ENCODE measurements around the gene TUBA8.
"Not testable (repeated sequence)": the region's sequence is repeated elsewhere in the genome, so short reads cannot be mapped to it uniquely, and the experiment has no call there.

TUBA8 gene

DNA sequence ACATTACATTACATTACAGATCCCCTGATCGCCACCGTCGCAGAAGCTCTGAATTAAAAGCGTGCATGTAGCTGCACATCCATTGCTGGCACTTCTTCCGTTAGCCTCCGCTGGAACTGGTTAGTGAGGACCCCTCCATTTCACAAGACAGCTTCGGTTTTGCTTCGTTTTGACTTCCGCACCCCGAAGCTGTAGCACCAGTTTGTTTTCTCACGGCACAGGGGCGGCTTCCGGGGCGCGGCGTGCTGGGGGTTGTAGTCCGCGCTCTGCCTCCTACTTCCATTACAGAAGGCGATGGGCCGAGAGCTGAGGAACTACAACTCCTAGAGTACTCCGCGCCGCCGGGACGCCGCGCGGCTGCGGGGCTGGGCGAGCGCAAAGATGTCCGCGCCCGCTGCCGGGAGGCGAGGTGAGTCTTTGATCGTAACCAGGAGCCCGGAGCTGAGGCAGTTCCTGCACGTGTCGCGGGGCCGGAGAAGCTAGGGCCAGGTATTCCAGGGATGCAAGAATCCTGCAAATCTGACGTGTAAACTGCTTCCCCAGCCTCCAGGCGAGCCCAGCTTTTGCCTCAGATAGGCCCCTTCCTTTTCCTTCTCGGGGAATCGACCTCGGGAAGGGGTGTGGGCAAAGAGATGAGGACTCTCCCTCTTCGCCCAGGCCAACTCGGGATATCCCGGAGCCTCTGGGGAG lies 32.8 kb upstream of the TUBA8 start, which contains the start of gene PEX26:
PEX26 (plus strand) TSS at position 352 of the 690 bp plus-strand sequence. CDS start 387 bp downstream, outside the sequence.
- peak; percentile 99 for DNase-seq

DNA sequence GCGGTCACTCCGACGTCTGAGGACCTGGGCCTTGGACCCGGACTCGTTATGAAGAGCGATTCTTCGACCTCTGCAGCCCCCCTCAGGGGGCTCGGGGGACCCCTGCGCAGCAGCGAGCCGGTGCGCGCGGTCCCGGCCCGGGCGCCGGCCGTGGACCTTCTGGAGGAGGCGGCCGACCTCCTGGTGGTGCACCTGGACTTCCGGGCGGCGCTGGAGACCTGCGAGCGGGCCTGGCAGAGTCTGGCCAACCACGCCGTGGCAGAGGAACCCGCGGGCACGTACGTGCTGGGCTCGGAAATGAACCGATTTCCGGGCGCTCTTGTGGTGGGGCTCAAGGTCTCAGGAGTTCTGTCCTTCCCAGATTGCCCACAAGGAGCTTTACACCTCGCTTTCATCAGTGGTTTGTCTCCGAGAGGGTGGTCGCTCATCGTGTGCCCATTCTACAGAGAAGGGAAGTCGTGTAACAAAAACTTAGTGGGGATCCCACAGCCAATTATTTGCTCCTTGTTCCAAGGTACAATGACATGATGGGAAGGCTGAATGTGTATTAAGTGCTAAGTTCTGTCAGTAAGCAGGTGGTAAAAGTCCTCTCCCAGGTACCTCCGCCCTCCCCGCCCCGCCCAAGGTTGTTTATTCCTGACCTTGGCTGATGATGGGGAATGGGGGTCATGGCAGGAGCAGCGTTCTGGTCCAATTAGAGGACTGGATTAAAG lies 32.1 kb upstream of the TUBA8 start:
- peak; percentile 76 for DNase-seq

DNA sequence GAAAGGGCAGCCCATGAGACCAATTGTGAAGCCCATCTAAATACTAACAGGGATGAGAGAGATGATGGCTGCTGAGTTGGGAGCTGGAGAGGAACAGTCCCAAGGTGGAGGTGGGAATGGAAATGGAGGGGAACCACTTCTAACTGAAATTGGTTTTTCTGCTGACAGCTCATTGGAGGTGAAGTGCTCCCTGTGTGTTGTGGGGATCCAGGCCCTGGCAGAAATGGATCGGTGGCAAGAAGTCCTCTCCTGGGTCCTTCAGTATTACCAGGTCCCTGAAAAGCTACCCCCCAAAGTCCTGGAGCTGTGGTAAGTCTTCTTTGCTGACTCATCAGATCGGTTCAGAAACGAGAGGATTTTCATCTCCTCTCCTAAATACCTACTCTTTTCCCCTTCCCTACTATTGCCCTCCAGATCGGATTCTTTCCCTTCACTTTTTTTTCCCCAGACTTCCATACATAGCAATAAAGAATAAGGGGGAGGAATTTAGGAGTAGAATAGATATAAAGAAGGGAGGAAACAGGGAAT lies 30.8 kb upstream of the TUBA8 start:
- no peak for DNase-seq

DNA sequence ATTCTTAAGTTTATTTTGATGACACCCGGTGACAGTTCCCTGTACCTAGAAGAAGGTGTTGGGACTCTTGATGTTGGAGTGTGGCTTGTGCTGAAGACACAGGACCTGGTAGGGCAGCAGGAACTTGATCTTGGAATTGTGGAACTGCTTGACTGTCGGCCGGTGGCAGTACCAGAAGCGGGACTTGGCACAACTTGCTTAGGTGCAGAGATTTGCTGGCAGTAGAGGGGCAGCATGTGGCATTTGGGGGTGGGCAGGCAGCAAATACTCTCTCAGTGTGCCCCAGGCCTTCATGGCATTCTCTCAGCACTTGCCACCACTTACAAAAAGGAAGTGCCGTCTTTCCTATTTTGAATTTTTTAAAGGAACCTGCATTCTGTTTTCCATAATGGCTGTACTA lies 29.2 kb upstream of the TUBA8 start:
- DNase-seq, result no peak

DNA sequence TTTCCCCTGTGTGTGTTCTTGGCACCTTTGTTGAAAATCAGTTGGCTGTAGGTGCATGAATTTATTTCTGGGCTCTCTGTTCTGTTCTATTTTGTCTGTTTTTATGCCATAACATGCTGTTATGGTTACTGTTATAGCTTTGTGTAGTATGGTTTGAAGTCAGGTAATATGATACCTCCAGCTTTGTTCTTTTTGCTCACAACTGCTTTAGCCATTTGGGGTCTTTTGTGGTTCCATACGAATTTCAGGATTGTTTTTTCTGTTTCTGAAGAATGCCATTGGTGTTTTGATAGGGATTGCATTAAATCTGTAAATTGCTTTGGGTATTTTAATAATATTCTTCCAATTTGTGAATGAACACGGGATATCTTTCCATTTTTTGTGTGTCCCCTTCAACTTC lies 28.1 kb upstream of the TUBA8 start:
- DNase-seq, result no peak

DNA sequence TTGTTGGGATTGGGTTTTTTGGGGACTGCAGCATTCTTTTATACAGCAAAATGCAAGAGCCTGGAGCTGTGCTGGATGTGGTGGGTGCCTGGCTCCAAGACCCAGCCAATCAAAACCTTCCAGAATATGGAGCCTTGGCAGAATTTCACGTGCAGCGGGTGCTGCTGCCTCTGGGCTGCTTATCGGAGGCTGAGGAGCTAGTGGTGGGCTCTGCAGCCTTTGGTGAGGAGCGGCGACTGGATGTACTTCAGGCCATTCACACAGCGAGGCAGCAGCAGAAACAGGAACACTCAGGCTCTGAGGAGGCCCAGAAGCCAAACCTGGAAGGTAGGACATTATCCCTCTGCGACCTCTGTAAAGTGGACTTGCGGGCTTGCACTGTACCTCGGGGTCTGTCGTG lies 27.2 kb upstream of the TUBA8 start:
- DNase-seq, result no peak

DNA sequence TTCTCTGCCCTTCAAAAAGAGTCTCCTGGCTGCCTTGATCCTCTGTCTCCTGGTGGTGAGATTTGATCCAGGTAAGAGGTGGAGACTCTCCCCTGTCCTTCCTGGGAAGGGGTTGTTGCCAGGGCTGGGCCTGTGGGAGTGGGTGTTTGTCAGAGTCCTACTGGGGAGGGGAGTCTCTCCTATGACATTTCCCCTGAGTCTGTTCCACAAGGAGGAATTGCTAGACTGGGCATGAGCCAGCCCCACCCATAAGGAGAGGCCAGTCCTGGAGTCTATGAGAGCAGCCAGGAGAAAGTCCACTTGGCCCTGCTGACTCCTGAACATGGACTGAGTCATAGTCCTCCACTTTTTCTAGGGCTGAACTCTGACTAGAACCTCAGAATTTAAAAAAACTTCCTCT lies 25.4 kb upstream of the TUBA8 start:
- no peak for DNase-seq

DNA sequence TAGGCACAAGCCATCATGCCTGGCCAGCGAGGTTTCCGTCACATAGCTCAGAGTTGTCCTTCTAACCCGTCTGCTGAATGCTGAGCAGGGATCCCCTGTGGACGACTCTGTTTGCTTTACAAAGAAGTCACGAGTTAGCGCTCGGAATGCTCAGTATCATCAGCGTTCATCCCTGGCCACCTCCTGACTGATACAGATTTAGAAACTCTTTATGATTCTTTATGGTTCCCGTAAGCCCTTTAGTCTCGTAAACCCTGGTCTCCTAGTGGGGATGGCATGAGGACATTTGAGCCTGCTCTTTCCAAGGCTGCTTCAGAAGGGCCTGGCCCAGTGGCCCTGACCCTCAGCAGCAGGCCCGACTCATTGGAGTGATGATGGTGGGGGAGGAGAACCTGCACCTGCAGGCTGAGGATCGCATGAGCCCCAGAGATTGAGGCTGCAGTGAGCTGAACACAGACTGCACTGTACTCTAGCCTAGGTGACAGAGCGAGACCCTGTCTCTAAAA lies 23.2 kb upstream of the TUBA8 start:
- DNase-seq, result no peak

DNA sequence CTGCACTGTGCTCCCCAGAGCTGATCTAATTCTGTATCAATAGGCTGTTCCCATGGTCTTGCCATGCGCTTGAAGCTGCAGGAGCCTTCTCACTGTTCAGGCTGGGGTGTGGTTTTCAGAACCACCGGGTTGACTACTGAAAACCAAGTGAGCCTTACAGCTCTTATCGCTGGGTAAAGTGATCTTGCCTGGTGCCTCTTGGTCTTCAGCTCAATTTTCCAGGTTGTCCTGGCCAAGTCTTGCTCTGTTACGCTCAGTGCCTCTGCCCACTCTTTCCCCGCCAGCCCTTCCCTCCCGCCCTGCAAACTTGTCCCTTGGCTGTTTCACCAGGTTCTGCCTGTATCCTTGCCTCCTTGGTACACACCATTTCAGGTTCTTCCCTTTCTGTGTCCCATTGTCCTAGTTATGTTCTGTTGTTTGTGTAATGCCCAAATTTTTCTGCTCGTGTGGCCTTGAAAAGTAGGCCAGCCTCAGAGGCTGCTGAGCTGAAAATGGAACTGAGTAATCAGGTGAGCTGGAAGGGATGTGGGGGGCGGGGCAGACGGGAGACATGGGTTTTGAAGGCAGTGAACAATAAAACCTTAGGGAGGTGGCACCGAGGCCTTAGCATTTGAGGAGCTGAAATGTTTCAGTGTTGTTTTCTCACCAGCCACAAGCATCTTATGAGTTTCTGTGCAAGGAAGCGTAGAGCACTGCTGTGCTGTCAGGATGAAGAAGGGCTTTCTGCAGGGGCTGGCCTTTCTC lies 21.6 kb upstream of the TUBA8 start:
- DNase-seq, result no peak

DNA sequence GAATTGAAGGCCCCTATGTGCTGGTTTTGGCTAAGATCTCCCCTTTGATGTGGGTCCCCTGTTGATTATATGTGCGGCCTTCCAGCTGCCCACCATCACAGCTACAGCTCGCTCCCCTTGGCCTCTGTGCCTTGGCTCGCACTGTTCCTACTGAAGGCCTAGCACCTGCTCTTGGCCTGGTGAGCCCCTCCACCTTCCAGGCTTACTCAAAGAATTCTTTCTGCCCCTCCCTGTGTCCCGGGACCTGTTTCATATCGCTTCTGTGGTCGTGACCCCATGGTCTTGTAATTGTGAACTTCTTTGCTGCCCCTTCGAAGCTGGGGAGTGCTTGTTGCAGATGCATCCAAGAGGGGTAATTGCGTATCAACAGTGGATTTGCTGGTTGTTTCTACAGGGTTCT lies 20.3 kb upstream of the TUBA8 start:
- DNase-seq, result no peak

DNA sequence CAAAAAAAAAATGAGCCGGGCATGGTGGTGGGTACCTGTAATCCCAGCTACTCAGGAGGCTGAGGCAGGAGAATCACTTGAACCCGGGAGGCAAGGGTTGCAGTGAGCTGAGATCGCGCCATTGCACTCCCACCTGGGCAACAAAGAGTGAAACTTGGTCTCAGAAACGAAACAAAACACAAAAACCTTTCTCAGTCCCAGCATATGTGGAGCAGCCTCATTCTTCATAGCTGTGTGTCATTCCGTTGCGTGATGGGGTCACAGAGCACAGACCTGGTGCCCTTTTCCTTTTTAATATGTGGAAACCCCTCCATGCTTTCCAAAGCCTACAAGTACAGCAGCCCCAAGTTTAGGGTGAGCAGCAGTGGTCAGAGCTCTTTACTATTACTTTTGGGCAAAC lies 19.1 kb upstream of the TUBA8 start:
- DNase-seq, result no peak

DNA sequence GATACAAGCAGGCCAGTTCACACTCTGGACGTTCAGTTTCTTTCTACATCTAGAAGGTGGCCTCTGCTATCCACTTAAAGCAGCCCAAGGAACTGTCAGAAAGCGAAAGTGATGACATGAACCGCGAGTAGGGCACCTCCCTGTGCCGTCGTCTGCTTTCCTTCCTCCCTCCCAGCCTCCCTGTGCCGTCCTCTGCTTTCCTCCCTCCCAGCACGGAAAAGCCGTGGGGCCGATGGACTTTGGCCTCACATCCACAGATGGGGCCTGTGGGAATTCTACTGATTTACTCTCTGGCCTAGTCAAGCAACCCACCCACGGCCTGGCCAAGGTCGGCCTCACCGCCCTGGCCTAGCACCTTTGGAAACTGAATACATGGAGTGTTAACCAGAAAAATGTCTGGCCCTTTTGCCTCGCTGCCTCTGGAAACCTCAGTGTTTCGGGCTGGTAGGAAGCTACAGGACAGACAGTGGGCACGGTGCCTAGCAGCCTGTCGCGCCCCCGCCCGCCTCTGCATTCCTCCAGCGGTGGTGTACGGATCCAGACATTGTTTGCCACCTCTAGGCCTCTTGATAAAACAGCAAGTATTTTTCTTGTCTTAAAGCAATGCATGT lies 18.6 kb upstream of the TUBA8 start:
- no peak for DNase-seq

DNA sequence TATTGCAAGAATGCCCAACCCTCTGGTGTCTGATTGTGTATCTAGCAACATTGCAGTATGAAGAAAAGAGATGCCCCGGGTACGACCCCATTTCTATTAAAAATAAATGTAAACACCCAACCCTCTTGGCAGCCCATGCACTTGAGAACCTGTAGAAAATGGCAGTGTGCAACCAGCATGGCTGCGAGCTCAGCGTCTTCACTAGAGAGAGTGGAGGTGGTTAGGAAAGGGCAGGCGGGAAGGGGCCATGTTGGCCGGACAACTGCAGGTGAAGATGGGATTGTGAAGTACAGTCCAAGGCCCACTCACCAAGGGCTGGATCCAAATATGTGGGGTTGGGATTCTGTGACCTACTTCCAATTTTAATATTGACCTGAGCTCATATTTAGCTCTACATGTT lies 16.9 kb upstream of the TUBA8 start:
- no peak for DNase-seq

DNA sequence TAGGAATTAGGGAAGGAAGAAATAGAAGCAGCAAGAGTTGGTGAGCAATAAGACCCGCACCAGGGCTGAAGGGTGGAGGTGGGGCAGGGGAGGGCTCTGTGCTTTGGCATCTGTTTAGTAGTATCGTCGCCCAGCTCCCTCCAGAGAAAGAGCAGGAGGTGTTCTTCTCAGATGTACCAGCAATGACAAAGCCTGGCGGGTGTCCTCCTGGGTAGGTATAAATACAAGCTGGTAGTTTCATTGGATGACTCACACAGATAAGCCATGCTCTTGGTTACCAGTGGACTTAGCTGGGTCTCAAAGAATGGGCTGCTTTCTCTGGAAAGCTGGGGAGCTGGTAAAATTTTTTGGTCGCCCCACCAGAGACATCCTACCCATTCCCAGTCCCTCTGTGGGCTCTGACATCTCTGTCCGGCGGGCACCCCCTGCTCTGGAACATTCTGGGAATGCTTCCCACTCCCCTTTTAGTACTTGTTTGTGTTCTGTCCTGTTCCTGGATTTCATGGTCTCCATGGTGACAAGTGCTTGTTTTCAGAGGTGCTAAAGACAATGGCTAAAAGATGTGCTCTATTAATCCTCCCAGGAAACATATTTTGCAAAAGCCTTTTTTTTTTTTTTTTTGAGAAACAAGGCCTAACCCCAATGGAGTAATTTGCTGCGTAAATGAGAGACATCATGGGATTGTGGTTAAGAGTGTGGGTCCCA lies 15.4 kb upstream of the TUBA8 start:
- no peak for DNase-seq

DNA sequence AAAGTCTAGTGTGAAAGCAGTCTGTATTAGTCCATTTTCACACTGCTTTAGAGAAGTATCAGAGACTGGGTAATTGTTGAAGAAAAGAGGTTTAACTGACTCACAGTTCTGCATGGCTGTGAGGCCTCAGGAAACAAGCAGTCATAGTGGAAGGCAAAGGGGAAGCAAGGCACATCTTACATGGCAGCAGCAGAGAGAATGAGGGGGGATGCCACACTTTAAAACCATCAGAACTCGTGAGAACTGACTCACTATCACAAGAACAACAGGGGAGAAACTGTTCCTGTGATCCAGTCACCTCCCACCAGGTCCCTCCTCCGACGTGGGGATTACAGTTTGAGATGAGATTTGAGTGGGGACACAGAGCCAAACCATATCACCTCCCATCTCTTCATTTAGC lies 13.8 kb upstream of the TUBA8 start:
- DNase-seq, result no peak

DNA sequence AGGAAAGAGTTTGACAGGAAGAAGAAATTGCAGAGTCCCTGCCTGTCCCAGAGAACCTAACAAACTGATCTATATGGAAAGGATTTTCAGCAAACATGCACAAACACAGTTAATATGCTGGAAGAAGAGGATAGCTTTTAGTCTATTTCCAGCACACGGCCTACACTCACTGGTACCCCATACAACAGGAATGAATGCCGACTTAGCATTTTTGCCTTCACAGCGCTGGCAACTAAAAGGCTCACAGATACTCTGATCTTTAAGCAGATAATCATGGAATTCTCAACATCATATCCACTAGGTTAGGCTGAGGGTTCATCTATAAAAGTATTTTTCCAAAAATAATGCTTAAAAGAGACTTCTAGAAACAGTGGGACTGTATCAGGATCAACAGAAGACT lies 9.8 kb upstream of the TUBA8 start:
- no peak for DNase-seq

DNA sequence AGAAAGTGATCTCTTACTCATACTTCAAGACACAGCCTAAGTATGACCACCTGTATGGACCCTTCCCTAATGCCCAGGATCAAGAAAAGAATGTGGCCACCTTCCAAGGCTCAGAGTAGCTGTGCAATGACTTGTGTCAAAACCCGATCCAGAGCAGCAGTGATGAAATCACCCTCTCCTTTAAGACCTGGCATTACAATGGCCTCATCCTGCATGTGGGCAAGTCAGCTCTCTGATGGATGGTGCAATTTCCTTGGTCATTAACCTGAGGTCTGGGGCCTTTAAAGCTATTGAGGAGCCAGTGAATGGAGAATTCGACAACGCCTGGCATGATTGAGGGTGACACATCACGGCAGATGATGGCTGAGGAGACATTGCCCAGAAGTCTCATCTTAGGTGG lies 9.1 kb upstream of the TUBA8 start:
- DNase-seq, result no peak

DNA sequence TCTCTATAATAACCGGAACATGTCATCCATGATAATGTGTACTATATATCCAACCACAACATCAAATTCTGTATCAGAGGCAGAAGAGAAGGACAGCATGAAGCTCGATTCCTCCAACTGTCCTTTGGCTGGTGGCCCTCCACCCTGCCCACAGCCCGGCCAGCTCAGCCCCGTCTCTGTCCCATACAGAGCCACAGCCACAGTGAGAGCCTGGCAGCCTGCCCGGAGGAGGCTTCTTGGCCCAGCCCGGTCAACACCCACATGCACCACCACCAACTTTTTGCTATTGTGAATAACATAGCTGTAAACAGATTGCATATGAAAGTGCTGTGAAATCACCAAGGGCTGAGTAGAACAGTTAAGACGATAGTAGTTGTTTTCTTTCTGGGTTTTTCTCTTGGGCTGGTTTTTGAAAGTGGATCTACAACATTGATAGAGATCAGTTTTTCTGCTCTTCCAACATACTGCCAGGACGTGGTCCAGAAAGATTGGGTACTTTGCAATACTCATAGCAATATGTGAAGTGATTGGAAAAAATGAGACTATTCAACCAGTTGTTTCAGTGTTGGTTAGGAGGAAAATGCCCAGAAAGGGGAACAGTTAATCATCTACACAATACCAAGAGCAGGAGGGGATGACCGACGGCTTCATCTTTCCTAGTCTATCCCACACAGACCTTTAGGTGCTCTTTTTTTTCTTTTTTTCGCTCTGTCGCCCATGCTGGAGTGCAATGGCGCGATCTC lies 6.9 kb upstream of the TUBA8 start:
- no peak for DNase-seq

DNA sequence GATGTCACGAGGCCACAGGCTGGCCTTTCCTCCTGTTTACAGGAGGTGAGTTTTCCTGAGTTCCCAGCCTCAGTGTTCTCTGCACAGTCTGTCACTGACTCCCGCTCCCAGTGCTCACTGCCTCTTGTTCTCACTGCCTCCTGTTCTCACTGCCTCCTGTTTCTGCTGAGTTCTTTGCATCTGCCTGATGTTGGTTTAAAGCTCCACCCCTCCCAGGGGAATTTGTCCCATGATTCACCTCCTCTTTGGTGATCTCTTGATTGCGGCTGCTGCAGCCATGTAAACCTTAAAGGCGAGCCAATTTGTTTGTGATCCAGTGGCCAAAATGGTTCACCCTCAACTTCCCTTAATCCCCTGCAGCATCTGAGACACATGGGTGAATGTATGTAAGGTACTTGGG lies 6.0 kb upstream of the TUBA8 start:
- peak; percentile 24 for DNase-seq

DNA sequence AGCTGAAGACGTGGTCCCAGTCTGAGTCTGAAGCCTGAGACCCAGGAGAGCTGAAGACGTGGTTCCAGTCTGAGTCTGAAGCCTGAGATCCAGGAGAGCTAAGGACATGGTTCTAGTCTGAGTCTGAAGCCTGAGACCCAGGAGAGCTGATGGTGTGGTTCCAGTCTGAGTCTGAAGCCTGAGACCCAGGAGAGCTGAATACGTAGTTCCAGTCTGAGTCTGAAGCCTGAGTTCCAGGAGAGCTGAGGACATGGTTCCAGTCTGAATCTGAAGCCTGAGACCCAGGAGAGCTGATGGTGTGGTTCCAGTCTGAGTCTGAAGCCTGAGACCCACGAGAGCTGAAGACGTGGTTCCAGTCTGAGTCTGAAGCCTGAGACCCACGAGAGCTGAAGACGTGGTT lies 4.6 kb upstream of the TUBA8 start:
- not testable (repeated sequence) for DNase-seq

DNA sequence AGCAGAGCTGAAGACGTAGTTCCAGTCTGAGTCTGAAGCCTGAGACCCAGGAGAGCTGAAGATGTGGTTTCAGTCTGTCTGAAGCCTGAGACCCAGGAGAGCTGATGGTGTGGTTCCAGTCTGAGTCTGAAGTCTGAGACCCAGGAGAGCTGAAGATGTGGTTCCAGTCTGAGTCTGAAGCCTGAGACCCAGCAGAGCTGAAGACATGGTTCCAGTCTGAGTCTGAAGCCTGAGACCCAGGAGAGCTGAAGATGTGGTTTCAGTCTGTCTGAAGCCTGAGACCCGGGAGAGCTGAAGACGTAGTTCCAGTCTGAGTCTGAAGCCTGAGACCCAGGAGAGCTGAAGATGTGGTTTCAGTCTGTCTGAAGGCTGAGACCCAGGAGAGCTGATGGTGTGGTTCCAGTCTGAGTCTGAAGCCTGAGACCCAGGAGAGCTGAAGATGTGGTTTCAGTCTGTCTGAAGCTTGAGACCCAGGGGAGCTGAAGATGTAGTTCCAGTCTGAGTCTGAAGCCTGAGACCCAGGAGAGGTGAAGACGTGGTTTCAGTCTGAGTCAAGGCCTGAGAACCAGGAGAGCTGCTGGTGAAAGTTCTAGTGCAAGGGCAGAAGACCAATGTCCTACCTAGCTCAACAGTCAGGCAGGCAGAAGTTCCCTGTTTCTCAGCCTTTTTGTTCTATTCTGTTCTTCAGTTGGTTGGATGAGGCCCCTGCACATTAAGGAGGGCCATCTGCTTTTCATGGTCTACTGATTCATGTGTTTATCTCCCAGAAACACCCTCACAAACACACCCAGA lies 3.9 kb upstream of the TUBA8 start:
- not testable (repeated sequence) for DNase-seq

Measured in NCI-H69 (cell line).